B cell (primary cell): ENCODE data around the gene CHD5.

Experiments used
- CTCF ChIP-seq: fragments of 200-600 bp; IDR thresholded peaks from one replicate; pipeline ENCODE4 v1.8.0; 2022; ENCODE audit warnings: antibody characterized with exemption, mild to moderate bottlenecking
- EZH2 ChIP-seq: IDR thresholded peaks from 2 replicates; pipeline ENCODE4 v1.6.1; 2012; ENCODE audit warnings: borderline replicate concordance, low read depth, mild to moderate bottlenecking, moderate library complexity, low read length; ENCODE audit not compliant: insufficient read depth, poor library complexity, severe bottlenecking

- TF ChIP-seq CTCF (no peak), EZH2 (no peak)
Observed at GRCh38 chr1:6113116-6113515, 67.0 kb downstream of the CHD5 start.
